ENCODE data around the gene WFDC10A.

DNA sequence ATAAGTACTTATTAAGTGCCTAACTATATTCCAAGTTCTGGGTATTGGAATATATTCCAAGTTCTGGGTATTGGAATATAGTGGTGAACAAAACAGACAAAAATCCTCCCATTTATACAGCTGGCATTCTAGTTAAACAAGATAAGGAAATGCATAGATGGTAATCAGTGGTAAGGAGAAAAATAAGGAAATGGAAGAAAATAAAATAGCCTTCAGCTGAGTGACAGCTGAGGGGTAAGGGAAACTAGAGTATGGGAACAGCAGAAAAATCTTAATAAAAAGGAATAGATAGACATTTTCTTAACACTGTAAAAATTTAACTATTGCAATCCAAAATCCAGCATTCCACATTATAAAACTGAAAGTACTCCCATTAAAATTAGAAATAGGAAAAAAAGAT is 17.2 kb upstream of the WFDC10A start:
- no peak for TF ChIP-seq GATA2 (IDR thresholded peaks at IDR 0.05; ENCODE audit: low read depth, low read length)
- no peak for TF ChIP-seq GATA3 (IDR thresholded peaks at IDR 0.05; ENCODE audit: low read depth, low read length)
